Articular chondrocyte of knee joint (primary cell): ENCODE measurements around the gene SYT6. TPM values are rescaled to one million over a fixed set of nuclear protein-coding genes. Genes with fewer than 3 reads are reported as not detected.

ENCODE experiments used
- total RNA-seq: library from RNA; depleted of rRNA; stranded (reverse); fragments of >200 nt; gene quantifications from 2 replicates; pipeline ENCODE4 v1.2.3, GENCODE V29; 2012

Gene SYT6, protein sequence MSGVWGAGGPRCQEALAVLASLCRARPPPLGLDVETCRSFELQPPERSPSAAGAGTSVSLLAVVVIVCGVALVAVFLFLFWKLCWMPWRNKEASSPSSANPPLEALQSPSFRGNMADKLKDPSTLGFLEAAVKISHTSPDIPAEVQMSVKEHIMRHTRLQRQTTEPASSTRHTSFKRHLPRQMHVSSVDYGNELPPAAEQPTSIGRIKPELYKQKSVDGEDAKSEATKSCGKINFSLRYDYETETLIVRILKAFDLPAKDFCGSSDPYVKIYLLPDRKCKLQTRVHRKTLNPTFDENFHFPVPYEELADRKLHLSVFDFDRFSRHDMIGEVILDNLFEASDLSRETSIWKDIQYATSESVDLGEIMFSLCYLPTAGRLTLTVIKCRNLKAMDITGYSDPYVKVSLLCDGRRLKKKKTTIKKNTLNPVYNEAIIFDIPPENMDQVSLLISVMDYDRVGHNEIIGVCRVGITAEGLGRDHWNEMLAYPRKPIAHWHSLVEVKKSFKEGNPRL
- total RNA-seq: not detected in 2 replicates

DNA sequence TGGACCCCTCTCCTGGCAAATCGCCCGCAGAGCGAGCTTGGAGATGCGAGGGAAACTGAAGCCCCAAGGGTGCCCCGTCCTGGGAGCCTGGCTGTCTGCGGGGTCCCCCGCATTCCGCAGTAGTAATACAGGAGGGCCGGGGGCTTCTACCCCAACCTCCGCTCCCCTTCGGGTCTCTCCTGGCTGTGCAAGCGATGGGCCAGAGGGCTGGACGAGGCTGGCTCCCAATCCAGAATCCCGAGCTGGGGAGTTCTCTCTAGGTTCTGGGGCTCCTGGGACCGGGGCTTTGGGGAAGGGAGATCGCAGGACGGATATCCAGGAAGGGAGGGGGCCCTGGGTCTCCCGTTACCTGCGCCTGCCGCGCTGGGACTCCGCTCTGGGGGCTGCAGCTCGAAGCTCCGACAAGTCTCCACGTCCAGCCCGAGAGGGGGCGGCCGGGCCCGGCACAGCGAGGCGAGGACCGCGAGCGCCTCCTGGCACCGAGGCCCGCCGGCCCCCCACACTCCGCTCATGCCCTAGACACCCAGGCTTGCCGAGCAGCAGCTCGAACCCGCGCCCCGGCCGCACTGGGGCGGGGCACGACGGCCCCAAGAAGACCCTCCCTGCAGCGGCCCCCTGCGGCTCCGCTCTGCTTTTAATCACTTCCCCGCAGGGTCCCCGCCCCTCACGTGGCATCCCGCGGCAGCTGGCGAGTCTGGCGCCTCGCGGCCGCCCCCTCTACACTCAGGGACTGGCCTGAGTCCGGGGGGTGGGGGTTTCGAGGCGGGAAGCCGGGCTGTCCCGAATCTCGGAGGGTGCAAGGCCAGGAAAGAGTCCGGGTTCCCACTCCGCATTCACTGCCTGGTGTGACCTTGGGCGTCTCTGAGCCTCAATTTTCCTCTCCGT, at the start of gene SYT6:
Gene SYT6 (minus strand): TSS at position 609 of the 885 bp plus-strand sequence. CDS start 97 bp downstream, at position 512.

Other genes starting within 250 kb of the SYT6 start
- 20.5 and 21.1 TPM in 2 replicates for gene AP4B1, start 249.1 kb downstream of the SYT6 start, total RNA-seq
- 4.7 and 5.2 TPM in 2 replicates for gene DCLRE1B, start 248.5 kb downstream of the SYT6 start, total RNA-seq
- gene HIPK1, start 224.5 kb downstream of the SYT6 start, total RNA-seq: 29.0 and 30.2 TPM in 2 replicates
- gene OLFML3, start 174.4 kb downstream of the SYT6 start, total RNA-seq: 86.6 and 104 TPM in 2 replicates